Muscle layer of duodenum (tissue), 2 donors: Measurements from ENCODE around the gene AOAH.

Experiments used
- H3K27ac ChIP-seq: one replicate; pipeline ENCODE4 v1.7.0; 2013; ENCODE audit warnings: mild to moderate bottlenecking, low read length
- H3K27me3 ChIP-seq: one replicate; pipeline ENCODE4 v1.7.0; 2013; ENCODE audit warnings: low read depth, mild to moderate bottlenecking, control low read depth, low read length
- H3K36me3 ChIP-seq, 2 donors: one replicate each; pipeline ENCODE4 v1.7.0; 2013; ENCODE audit warnings: low read length in 2 of 2, control low read depth in 1 of 2, mild to moderate bottlenecking in 1 of 2; ENCODE audit not compliant: insufficient read depth in 2 of 2, control insufficient read depth in 1 of 2
- H3K4me1 ChIP-seq, 2 donors: one replicate each; pipeline ENCODE4 v1.7.0; 2013; ENCODE audit warnings: low read length in 2 of 2, mild to moderate bottlenecking in 2 of 2, control low read depth in 1 of 2, moderate library complexity in 1 of 2; ENCODE audit not compliant: insufficient read depth in 2 of 2, control insufficient read depth in 1 of 2
- H3K4me3 ChIP-seq, 2 donors: one replicate each; pipeline ENCODE4 v1.7.0; 2013; ENCODE audit warnings: low read length in 2 of 2, low read depth in 1 of 2, mild to moderate bottlenecking in 1 of 2
- H3K9me3 ChIP-seq, 2 donors: one replicate each; pipeline ENCODE4 v1.7.0; 2013; ENCODE audit warnings: low read length in 2 of 2, control low read depth in 1 of 2, mild to moderate bottlenecking in 1 of 2; ENCODE audit not compliant: control insufficient read depth in 1 of 2
- donor health status: healthy.

The AOAH gene

GRCh38 chr7:36752026-36752711 lies 27.9 kb upstream of the AOAH start:
- H3K36me3 ChIP-seq: no peaks in the 10 kb centered on the region
- no peak overlapping the region for H3K27ac ChIP-seq
- H3K4me3 ChIP-seq: no peak overlapping the region
- no peaks in the 10 kb centered on the region for H3K27me3 ChIP-seq
- H3K9me3 ChIP-seq: no peaks in the 10 kb centered on the region
- H3K4me1 ChIP-seq: no peaks in the 10 kb centered on the region

GRCh38 chr7:36750451-36750850 lies 26.2 kb upstream of the AOAH start:
- no peak overlapping the region for H3K4me3 ChIP-seq
- H3K9me3 ChIP-seq: no peaks in the 10 kb centered on the region
- no peaks in the 10 kb centered on the region for H3K36me3 ChIP-seq
- H3K27me3 ChIP-seq: no peaks in the 10 kb centered on the region
- no peaks in the 10 kb centered on the region for H3K4me1 ChIP-seq
- H3K27ac ChIP-seq: no peak overlapping the region

- H3K27ac ChIP-seq: no peak overlapping the region
- H3K4me1 ChIP-seq: no peaks in the 10 kb centered on the region
Observed at GRCh38 chr7:36749282-36749960, 25.1 kb upstream of the AOAH start.

GRCh38 chr7:36748017-36748487 lies 23.8 kb upstream of the AOAH start:
- Histone ChIP-seq H3K9me3 (no peaks in the 10 kb centered on the region), H3K27me3 (no peaks in the 10 kb centered on the region), H3K27ac (no peak overlapping the region), H3K4me3 (no peak overlapping the region), H3K36me3 (no peaks in the 10 kb centered on the region), H3K4me1 (no peaks in the 10 kb centered on the region)

More at GRCh38 chr7:36749282-36749960, 25.1 kb upstream of the AOAH start:
- H3K4me3 ChIP-seq: no peak overlapping the region
- no peaks in the 10 kb centered on the region for H3K9me3 ChIP-seq
- no peaks in the 10 kb centered on the region for H3K27me3 ChIP-seq
- no peaks in the 10 kb centered on the region for H3K36me3 ChIP-seq

- Histone ChIP-seq H3K4me1 (no peaks in the 10 kb centered on the region), H3K27ac (no peak overlapping the region), H3K9me3 (no peaks in the 10 kb centered on the region), H3K36me3 (no peaks in the 10 kb centered on the region), H3K27me3 (no peaks in the 10 kb centered on the region), H3K4me3 (no peak overlapping the region)
Observed at GRCh38 chr7:36747280-36748016, 23.2 kb upstream of the AOAH start.

- Histone ChIP-seq H3K9me3 (no peaks in the 10 kb centered on the region), H3K27ac (no peak overlapping the region), H3K4me3 (no peak overlapping the region), H3K27me3 (no peaks in the 10 kb centered on the region), H3K36me3 (no peaks in the 10 kb centered on the region), H3K4me1 (no peaks in the 10 kb centered on the region)
Observed at GRCh38 chr7:36746347-36746746, 22.1 kb upstream of the AOAH start.

GRCh38 chr7:36742911-36743775 lies 18.8 kb upstream of the AOAH start:
- H3K27ac ChIP-seq: no peak overlapping the region
- no peaks in the 10 kb centered on the region for H3K9me3 ChIP-seq
- H3K4me3 ChIP-seq: no peak overlapping the region
- no peaks in the 10 kb centered on the region for H3K4me1 ChIP-seq
- no peaks in the 10 kb centered on the region for H3K36me3 ChIP-seq
- no peaks in the 10 kb centered on the region for H3K27me3 ChIP-seq

GRCh38 chr7:36741866-36742265 lies 17.6 kb upstream of the AOAH start:
- no peaks in the 10 kb centered on the region for H3K36me3 ChIP-seq
- H3K27me3 ChIP-seq: no peaks in the 10 kb centered on the region
- no peak overlapping the region for H3K27ac ChIP-seq
- H3K4me3 ChIP-seq: no peak overlapping the region
- H3K9me3 ChIP-seq: no peaks in the 10 kb centered on the region
- H3K4me1 ChIP-seq: no peaks in the 10 kb centered on the region

- H3K36me3 ChIP-seq: no peaks in the 10 kb centered on the region
- H3K9me3 ChIP-seq: no peaks in the 10 kb centered on the region
- H3K4me3 ChIP-seq: no peak overlapping the region
- H3K27me3 ChIP-seq: no peaks in the 10 kb centered on the region
- H3K4me1 ChIP-seq: no peaks in the 10 kb centered on the region
- H3K27ac ChIP-seq: no peak overlapping the region
Observed at GRCh38 chr7:36739351-36739750, 15.1 kb upstream of the AOAH start.

GRCh38 chr7:36736899-36737211 lies 12.6 kb upstream of the AOAH start:
- H3K4me3 ChIP-seq: no peak overlapping the region
- no peaks in the 10 kb centered on the region for H3K4me1 ChIP-seq
- no peaks in the 10 kb centered on the region for H3K36me3 ChIP-seq
- H3K27me3 ChIP-seq: no peaks in the 10 kb centered on the region
- no peak overlapping the region for H3K27ac ChIP-seq
- H3K9me3 ChIP-seq: no peaks in the 10 kb centered on the region
